ENCODE measurements around the gene CDV3. TPM values are rescaled to one million over a fixed set of nuclear protein-coding genes. Genes with fewer than 3 reads are reported as not detected.
A peak's percentile ranks its signal among the peaks of the same experiment; 100 is the strongest.
"Not testable (repeated sequence)": the region's sequence is repeated elsewhere in the genome, so short reads cannot be mapped to it uniquely, and the experiment has no call there.

The CDV3 gene
- total RNA-seq, result 238 TPM
- long read RNA-seq, partial matches to known transcripts, result 31 of 38 reads
- long read RNA-seq, other reads (novel, unspliced or antisense), result 4 of 38 reads

DNA sequence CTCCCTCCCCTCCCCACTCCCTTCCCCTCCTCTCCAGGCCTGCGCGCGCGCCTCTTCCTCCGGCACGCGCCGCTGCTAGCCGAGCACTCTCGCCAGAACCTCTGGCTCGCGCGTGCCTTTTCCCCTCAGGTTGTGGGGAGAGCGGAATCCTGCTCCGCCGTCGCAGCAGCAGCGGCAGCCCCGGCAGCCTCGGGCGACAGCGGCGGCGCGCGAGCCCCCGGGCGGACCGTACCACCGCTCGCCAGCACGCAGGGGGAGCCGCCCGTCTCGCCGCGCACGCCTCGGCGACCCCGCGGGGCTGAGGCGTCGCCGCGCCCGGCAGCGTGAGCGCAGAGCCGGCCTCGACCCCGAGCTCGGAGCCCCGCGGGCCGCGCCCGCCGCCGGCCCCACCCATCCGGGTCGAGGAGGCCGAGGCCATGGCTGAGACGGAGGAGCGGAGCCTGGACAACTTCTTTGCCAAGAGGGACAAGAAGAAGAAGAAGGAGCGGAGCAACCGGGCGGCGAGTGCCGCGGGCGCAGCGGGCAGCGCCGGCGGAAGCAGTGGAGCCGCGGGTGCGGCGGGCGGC, at the start of gene CDV3:
TSS of gene CDV3 (plus strand) at position 58 of the 566 bp plus-strand sequence. CDS start at position 417, 359 bp downstream.
- DNase-seq (ENCODE audit: low spot score), result peak; percentile 91

DNA sequence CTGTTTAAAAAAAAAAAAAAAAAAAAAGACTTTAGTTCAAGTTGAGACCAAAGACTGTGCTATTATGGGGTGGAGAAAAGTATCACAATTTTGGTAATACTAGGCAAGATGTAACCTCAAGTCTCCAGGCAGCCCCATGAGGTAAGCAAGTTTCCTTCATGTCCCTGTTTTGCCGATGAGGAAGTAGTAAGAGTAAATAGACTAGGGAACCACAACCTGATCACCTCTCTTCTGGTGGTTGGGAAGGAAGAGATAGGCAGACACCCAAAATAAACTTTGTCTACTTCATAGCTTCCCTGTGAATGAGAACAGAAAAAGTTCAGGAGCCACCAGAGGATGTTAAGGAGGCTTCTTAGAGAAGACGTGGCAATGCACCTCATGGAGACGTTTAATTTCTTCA, 49.7 kb upstream of the CDV3 start:
- DNase-seq (ENCODE audit: low spot score), result not testable (repeated sequence)

DNA sequence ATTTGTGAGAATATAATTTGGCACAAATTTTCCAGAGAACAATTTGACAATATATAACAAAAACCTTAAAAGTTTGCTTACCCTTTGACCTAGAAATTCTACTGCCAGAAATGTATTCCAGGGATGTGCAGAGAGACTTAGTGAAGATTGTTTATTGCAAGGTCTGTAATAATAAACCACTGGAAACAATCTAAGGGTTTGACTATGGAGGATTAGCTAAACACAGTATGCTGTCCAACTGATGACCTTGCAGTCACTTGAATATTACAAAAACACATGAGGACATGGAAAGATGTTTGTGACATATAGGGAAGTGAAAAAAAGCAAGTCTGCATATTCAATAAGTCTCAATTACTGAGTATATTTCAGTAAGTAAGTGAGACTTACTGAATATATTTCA, 48.1 kb upstream of the CDV3 start:
- no peak for DNase-seq (ENCODE audit: low spot score)

DNA sequence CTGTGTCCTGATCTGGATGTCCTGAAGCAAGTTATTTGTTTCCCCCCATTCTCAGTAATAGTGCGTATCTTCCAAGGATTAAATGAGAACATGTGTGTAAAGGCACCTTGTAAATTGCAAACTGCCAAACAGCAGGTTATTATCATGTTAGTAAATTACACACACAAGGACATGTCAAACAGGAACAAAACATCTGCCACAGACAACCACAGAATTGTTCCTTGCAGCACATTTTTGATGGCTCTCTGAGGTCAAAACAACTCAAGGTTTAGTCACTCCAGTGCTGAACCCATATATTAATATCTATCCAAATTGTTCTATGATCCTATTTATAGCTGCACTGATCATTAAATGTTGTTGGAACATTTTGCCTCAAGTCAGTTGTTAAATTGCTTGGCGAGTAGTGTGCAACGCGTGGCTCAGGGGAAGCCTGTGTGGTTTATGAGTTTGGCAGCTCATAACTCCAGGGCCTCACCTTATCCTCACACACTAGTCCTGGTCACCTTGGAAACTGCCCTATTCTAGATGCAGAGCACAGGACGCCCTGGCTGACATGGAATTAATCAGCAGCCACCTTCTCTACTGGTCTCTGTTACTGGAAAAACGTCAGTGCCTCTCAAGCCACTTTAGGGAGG, 46.3 kb upstream of the CDV3 start:
- DNase-seq (ENCODE audit: low spot score), result no peak

GRCh38 chr3:133529809-133530208, 43.7 kb upstream of the CDV3 start:
- DNase-seq (ENCODE audit: low spot score), result no peak

- DNase-seq (ENCODE audit: low spot score), result no peak
Measured at GRCh38 chr3:133531981-133532380, 41.5 kb upstream of the CDV3 start.

DNA sequence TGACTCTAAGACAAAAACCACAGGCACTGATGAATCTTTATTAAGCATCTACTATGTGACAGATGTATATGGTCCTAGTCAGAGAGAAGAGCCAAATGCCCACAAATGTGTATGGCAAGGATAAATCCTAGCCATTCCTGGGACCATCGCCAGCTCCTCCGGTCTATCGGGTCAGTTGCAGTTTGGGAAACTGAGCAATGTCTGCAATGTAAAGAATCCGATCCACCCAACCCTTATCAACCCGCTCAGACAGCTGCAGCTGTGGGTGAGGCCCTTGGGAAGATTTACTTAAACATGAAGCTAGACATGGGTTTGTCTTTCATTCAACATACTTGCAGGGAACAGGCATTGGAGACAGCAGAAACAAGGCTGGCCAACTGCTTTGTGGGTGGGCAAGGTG, 40.5 kb upstream of the CDV3 start:
- no peak for DNase-seq (ENCODE audit: low spot score)

DNA sequence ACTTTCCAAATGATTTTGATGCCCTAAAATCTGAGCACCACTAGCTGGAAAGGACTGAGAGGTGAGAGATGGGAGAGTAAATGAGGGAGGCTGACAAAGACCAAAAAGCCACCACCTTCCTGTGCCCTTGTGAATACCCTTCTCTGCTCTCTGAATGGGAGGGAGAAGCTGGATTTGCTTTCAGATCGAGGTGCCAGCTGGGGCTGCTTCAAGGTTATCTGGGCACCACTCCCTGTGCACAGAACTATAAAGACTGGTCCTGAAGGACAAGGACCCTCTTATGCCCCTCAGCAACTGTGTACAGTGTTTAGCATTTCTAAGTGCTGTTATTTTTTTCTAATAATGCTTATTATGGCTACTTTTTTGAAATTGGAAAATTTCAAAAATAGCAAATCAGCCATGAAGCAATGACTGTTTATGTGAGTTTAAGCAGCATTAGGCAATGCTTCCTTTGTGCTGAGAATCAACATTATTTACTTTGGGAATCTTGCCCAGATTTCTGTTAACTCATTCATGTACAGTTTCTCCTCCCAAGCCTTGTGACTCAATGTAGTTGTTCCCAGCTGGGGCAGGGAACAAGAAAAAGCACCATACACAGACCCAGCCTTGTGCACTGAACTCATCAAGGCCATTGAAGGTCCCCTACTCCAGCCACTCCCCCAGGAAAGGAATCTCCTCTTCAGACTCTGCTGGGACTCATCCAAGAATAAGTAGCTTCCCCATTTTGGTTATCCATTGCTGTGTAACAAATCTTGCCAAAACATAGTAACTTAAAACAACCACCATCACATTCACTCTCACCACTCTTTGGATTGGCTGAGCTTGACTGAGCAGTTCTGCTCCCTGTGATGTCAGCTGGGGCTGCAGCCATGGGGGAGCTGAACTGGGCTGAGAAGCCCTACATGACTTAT, 37.3 kb upstream of the CDV3 start:
- DNase-seq (ENCODE audit: low spot score), result no peak

GRCh38 chr3:133537131-133537530, 36.4 kb upstream of the CDV3 start:
- DNase-seq (ENCODE audit: low spot score), result not testable (repeated sequence)

GRCh38 chr3:133538154-133538553, 35.3 kb upstream of the CDV3 start:
- DNase-seq (ENCODE audit: low spot score), result no peak

GRCh38 chr3:133540896-133541674, 32.4 kb upstream of the CDV3 start:
- DNase-seq (ENCODE audit: low spot score), result no peak

DNA sequence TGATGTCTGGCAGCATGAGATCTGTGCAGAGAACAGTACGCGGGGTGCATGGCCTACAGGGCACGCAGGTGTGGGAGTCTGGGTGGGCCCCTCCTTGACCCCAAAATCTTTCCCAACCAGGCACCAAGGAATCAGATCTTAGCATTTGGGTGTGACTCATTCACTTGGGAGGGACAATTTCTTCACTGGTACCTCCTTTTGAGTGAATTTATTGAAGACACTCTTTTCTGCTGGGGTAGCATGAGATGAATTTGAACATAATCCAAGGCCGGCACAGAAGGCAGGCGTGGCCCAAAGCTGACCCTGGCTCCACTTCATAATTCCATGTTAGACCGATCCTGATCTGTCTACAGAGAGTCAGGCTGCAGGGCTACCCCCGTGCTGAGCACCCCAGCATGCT, 30.6 kb upstream of the CDV3 start:
- no peak for DNase-seq (ENCODE audit: low spot score)

GRCh38 chr3:133544983-133545382, 28.5 kb upstream of the CDV3 start:
- DNase-seq (ENCODE audit: low spot score), result not testable (repeated sequence)

DNA sequence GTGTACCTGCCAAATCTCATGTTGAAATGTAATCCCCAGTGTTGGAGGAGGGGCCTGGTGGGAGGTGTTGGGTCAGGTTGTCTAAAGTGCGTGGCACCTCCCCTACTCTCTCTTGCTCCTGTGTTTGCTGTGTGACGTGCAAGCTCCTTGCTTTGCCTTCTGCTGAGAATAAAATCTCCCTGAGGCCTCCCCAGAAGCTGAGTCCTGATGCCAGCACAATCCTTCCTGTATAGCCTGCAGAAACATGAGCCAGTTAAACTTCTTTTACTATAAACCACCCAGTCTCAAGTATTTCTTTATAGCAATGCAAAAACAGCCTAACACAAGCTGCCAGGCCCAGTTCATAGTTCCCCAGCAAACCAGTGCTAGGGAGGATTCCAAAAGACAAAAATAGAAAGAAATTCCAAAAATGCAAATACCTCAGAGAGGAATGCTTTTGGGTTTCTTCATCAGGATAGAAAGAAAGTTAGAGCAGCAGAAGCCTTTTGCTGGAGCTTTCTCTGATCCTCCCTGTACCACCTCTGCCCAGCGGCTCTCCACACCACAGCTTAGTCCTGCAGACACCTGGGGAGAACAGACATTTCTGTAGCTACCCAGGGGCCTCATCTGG, 25.9 kb upstream of the CDV3 start:
- no peak for DNase-seq (ENCODE audit: low spot score)

- no peak for DNase-seq (ENCODE audit: low spot score)
Measured at GRCh38 chr3:133548090-133548489, 25.4 kb upstream of the CDV3 start.

- no peak for DNase-seq (ENCODE audit: low spot score)
Measured at GRCh38 chr3:133549565-133549964, 23.9 kb upstream of the CDV3 start.

DNA sequence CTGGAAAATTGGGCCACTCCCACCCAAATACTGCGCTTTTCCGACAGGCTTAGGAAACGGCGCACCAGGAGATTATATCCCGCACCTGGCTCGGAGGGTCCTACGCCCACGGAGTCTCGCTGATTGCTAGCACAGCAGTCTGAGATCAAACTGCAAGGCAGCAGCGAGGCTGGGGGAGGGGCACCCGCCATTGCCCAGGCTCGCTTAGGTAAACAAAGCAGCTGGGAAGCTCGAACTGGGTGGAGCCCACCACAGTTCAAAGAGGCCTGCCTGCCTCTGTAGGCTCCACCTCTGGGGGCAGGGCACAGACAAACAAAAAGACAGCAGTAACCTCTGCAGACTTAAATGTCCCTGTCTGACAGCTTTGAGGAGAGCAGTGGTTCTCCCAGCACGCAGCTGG, 21.9 kb upstream of the CDV3 start:
- not testable (repeated sequence) for DNase-seq (ENCODE audit: low spot score)

- no peak for DNase-seq (ENCODE audit: low spot score)
Measured at GRCh38 chr3:133561679-133562078, 11.8 kb upstream of the CDV3 start.

- DNase-seq (ENCODE audit: low spot score), result no peak
Measured at GRCh38 chr3:133562376-133562775, 11.1 kb upstream of the CDV3 start.

- DNase-seq (ENCODE audit: low spot score), result no peak
Measured at GRCh38 chr3:133563186-133563591, 10.3 kb upstream of the CDV3 start.

DNA sequence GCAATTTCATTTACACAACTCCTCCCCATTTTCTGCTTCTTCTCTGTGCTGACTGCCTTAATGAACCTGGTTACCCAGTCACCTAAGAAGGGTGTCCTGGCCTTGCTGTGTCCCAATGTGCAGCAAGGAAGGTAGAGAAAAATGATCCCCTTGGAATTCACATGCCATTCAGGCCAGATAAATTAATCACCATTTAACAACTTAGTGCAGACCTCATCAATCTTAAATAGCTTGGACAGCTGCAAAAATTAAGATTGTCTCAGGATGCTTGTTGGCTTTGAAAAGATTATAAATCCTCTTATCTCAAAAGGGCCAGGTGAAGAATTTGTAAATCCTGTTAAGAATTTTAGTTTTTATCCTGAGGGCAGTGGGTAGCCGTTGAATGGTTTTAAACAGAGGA, 9.7 kb upstream of the CDV3 start:
- no peak for DNase-seq (ENCODE audit: low spot score)

Measured in mesenteric fat pad (tissue), 1 donor.